AG10803 (cell line): ENCODE results near the gene CFAP20DC.
"Not testable (repeated sequence)": the region's sequence is repeated elsewhere in the genome, so short reads cannot be mapped to it uniquely, and the experiment has no call there.

Experiments
- DNase-seq: peaks from one replicate; pipeline ENCODE4 v3.0.0; 2010; ENCODE audit warnings: low read depth
- H3K4me3 ChIP-seq: 2 replicates; pipeline ENCODE4 v1.5.1; 2011; ENCODE audit warnings: mild to moderate bottlenecking, low read length, control low read depth
- TF ChIP-seq, protein P1 (sequence below): conservative IDR thresholded peaks from 2 replicates; pipeline ENCODE4 v1.5.1; 2011; ENCODE audit warnings: mild to moderate bottlenecking, low read length, control low read depth, inconsistent platforms

Gene CFAP20DC

GRCh38 chr3:58986654-58987053 lies 63.2 kb downstream of the CFAP20DC start:
- TF ChIP-seq, protein P1, sequence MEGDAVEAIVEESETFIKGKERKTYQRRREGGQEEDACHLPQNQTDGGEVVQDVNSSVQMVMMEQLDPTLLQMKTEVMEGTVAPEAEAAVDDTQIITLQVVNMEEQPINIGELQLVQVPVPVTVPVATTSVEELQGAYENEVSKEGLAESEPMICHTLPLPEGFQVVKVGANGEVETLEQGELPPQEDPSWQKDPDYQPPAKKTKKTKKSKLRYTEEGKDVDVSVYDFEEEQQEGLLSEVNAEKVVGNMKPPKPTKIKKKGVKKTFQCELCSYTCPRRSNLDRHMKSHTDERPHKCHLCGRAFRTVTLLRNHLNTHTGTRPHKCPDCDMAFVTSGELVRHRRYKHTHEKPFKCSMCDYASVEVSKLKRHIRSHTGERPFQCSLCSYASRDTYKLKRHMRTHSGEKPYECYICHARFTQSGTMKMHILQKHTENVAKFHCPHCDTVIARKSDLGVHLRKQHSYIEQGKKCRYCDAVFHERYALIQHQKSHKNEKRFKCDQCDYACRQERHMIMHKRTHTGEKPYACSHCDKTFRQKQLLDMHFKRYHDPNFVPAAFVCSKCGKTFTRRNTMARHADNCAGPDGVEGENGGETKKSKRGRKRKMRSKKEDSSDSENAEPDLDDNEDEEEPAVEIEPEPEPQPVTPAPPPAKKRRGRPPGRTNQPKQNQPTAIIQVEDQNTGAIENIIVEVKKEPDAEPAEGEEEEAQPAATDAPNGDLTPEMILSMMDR = no peak
- DNase-seq = no peak
- H3K4me3 ChIP-seq = no peak overlapping the region

GRCh38 chr3:58979840-58980239 lies 70.0 kb downstream of the CFAP20DC start:
- DNase-seq = no peak
- H3K4me3 ChIP-seq = no peak overlapping the region
- TF ChIP-seq, protein P1 = no peak

DNA sequence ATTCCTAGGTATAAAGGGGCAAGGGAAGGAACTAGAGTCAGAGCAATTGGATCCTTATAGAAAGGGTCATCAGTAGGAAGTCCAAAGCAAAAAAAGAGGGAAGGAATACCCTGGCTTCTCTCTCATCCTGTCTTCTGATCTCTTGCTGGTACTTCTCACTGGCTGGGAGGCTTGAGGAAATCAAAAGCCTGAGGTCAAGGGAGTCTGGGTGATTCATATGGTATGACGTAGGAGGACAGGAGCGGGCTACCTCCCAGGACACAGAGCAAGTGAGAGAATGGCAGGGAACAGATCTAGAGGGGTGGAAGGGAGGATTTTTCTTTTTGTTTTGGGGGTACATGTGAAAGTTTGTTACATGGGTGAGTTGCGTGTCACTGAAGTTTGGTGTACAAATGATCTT lies 76.0 kb downstream of the CFAP20DC start:
- no peak for DNase-seq
- H3K4me3 ChIP-seq = no peak overlapping the region
- TF ChIP-seq, protein P1 = no peak

DNA sequence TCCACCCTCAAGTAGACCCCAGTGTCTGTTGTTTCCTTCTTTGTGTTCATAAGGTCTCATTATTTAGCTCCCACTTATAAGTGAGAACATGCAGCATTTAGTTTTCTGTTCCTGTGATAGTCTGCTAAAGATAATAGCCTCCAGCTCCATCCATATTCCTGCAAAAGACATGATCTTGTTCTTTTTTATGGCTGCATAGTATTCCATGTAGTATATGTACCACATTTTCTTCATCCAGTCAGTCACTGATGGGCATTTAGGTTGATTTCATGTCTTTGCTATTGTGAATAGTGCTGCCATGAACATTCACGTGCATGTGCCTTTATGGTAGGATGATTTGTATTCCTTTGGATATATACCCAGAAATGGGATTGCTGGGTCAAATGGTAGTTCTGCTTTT lies 82.0 kb downstream of the CFAP20DC start:
- not testable (repeated sequence) for DNase-seq, H3K4me3 ChIP-seq

DNA sequence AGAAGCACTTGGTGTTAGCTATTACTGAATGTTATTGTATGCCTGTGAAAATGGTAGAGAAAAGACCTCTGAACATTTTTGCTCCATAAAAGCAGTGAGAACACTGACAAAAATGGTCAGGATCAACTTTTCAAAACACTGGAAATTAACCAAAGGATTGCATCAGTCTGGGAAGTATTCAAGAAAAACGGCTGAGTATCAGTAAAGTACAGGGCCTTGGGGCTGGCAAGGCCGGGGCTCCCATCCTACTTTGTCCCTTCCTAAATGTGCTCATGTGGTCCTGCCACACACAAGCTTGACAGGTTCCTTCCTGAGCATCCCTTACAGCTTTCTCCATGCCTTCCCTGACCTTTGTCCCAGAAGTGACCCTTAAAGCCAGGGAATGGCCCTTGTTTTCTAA lies 84.0 kb downstream of the CFAP20DC start:
- no peak overlapping the region for H3K4me3 ChIP-seq
- TF ChIP-seq, protein P1 = no peak
- peak; percentile 66 for DNase-seq

GRCh38 chr3:58963928-58964503 lies 85.8 kb downstream of the CFAP20DC start:
- no peak overlapping the region for H3K4me3 ChIP-seq
- DNase-seq = peak; percentile 22
- TF ChIP-seq, protein P1 = no peak

DNA sequence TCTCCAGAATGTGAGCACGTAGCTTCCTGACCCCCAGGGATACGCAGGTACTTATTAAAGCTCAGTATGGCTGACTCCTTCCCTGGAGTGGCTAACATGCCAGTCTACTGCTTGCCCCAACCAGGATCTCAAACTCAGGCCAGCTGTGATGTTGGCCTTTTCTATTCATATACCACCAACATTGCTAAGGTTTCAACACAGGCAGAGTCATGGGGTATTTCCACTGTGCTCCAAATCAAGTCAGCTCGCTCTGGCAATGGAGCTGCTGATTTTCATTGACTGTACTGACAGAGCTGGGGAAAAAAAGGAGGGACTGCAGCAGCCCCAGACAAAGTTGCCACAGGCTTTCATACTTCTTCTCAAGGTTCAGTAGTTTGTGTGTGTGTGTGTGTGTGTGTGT lies 87.0 kb downstream of the CFAP20DC start:
- DNase-seq = peak; percentile 54
- TF ChIP-seq, protein P1 = no peak
- no peak overlapping the region for H3K4me3 ChIP-seq
